ENCODE data around the gene RMI2.
"Not testable (repeated sequence)": the region's sequence is repeated elsewhere in the genome, so short reads cannot be mapped to it uniquely, and the experiment has no call there.

Gene RMI2
- 0.35 to 0.77 (median 0.44) reads per million in 3 donors for total RNA-seq

GRCh38 chr16:11345040-11345862, at the start of gene RMI2:
Gene RMI2 (plus strand): TSS chr16:11345459. CDS start chr16:11345472, 13 bp downstream.
- H3K9me3 ChIP-seq (ENCODE audit: control insufficient read depth, low read length) = no peaks in the 10 kb centered on the region
- H3K4me3 ChIP-seq (ENCODE audit: insufficient read depth, low read depth, low read length, poor library complexity, severe bottlenecking) = peak within 1 kb of the TSS; percentile 68
- peaks cover 3% of the 10 kb centered on the region for H3K4me1 ChIP-seq (ENCODE audit: control insufficient read depth, insufficient read depth, low read length, poor library complexity, severe bottlenecking)
- DNase-seq = peak; percentile 90 to 94 (median 91)
- H3K36me3 ChIP-seq (ENCODE audit: control insufficient read depth, insufficient read depth, low read length) = no peaks in the 10 kb centered on the region
- H3K27me3 ChIP-seq (replicated peaks; ENCODE audit: control insufficient read depth, insufficient read depth, low read length, poor library complexity, severe bottlenecking) = no peaks in the 10 kb centered on the region
- no peak within 1 kb of the TSS for H3K27ac ChIP-seq (ENCODE audit: insufficient read depth, low read length, poor library complexity, severe bottlenecking)

GRCh38 chr16:11295672-11296071, 49.6 kb upstream of the RMI2 start:
- Histone ChIP-seq H3K27me3 (replicated peaks; ENCODE audit: control insufficient read depth, insufficient read depth, low read length, poor library complexity, severe bottlenecking) (no peaks in the 10 kb centered on the region), H3K4me3 (ENCODE audit: insufficient read depth, low read depth, low read length, poor library complexity, severe bottlenecking) (no peak overlapping the region), H3K27ac (ENCODE audit: insufficient read depth, low read length, poor library complexity, severe bottlenecking) (no peak overlapping the region), H3K36me3 (ENCODE audit: control insufficient read depth, insufficient read depth, low read length) (no peaks in the 10 kb centered on the region), H3K9me3 (ENCODE audit: control insufficient read depth, low read length) (no peaks in the 10 kb centered on the region), H3K4me1 (ENCODE audit: control insufficient read depth, insufficient read depth, low read length, poor library complexity, severe bottlenecking) (peaks cover 3% of the 10 kb centered on the region)
- no peak for DNase-seq

- no peaks in the 10 kb centered on the region for H3K36me3 ChIP-seq (ENCODE audit: control insufficient read depth, insufficient read depth, low read length)
- no peak overlapping the region for H3K27ac ChIP-seq (ENCODE audit: insufficient read depth, low read length, poor library complexity, severe bottlenecking)
- no peaks in the 10 kb centered on the region for H3K9me3 ChIP-seq (ENCODE audit: control insufficient read depth, low read length)
- no peaks in the 10 kb centered on the region for H3K27me3 ChIP-seq (replicated peaks; ENCODE audit: control insufficient read depth, insufficient read depth, low read length, poor library complexity, severe bottlenecking)
- DNase-seq = no peak
- H3K4me1 ChIP-seq (ENCODE audit: control insufficient read depth, insufficient read depth, low read length, poor library complexity, severe bottlenecking) = peaks cover 3% of the 10 kb centered on the region
- H3K4me3 ChIP-seq (ENCODE audit: insufficient read depth, low read depth, low read length, poor library complexity, severe bottlenecking) = no peak overlapping the region
Observed at GRCh38 chr16:11296351-11296705, 48.9 kb upstream of the RMI2 start.

GRCh38 chr16:11296706-11297491, 48.4 kb upstream of the RMI2 start:
- Histone ChIP-seq H3K27me3 (replicated peaks; ENCODE audit: control insufficient read depth, insufficient read depth, low read length, poor library complexity, severe bottlenecking) (no peaks in the 10 kb centered on the region), H3K4me3 (ENCODE audit: insufficient read depth, low read depth, low read length, poor library complexity, severe bottlenecking) (peak overlapping the region; percentile 40), H3K36me3 (ENCODE audit: control insufficient read depth, insufficient read depth, low read length) (no peaks in the 10 kb centered on the region), H3K27ac (ENCODE audit: insufficient read depth, low read length, poor library complexity, severe bottlenecking) (no peak overlapping the region), H3K9me3 (ENCODE audit: control insufficient read depth, low read length) (no peaks in the 10 kb centered on the region), H3K4me1 (ENCODE audit: control insufficient read depth, insufficient read depth, low read length, poor library complexity, severe bottlenecking) (peaks cover 3% of the 10 kb centered on the region)
- DNase-seq = no peak

- Histone ChIP-seq H3K9me3 (ENCODE audit: control insufficient read depth, low read length) (no peaks in the 10 kb centered on the region), H3K27me3 (replicated peaks; ENCODE audit: control insufficient read depth, insufficient read depth, low read length, poor library complexity, severe bottlenecking) (no peaks in the 10 kb centered on the region), H3K4me3 (ENCODE audit: insufficient read depth, low read depth, low read length, poor library complexity, severe bottlenecking) (peak overlapping the region; percentile 40), H3K4me1 (ENCODE audit: control insufficient read depth, insufficient read depth, low read length, poor library complexity, severe bottlenecking) (peaks cover 3% of the 10 kb centered on the region), H3K36me3 (ENCODE audit: control insufficient read depth, insufficient read depth, low read length) (no peaks in the 10 kb centered on the region), H3K27ac (ENCODE audit: insufficient read depth, low read length, poor library complexity, severe bottlenecking) (no peak overlapping the region)
- DNase-seq = peak; percentile 25 to 38 (median 37)
Observed at GRCh38 chr16:11297492-11298142, 47.6 kb upstream of the RMI2 start.

- Histone ChIP-seq H3K4me1 (ENCODE audit: control insufficient read depth, insufficient read depth, low read length, poor library complexity, severe bottlenecking) (peaks cover 3% of the 10 kb centered on the region), H3K4me3 (ENCODE audit: insufficient read depth, low read depth, low read length, poor library complexity, severe bottlenecking) (no peak overlapping the region), H3K36me3 (ENCODE audit: control insufficient read depth, insufficient read depth, low read length) (no peaks in the 10 kb centered on the region), H3K27ac (ENCODE audit: insufficient read depth, low read length, poor library complexity, severe bottlenecking) (no peak overlapping the region), H3K9me3 (ENCODE audit: control insufficient read depth, low read length) (no peaks in the 10 kb centered on the region), H3K27me3 (replicated peaks; ENCODE audit: control insufficient read depth, insufficient read depth, low read length, poor library complexity, severe bottlenecking) (no peaks in the 10 kb centered on the region)
- DNase-seq = no peak
Observed at GRCh38 chr16:11298143-11298900, 46.9 kb upstream of the RMI2 start.

DNA sequence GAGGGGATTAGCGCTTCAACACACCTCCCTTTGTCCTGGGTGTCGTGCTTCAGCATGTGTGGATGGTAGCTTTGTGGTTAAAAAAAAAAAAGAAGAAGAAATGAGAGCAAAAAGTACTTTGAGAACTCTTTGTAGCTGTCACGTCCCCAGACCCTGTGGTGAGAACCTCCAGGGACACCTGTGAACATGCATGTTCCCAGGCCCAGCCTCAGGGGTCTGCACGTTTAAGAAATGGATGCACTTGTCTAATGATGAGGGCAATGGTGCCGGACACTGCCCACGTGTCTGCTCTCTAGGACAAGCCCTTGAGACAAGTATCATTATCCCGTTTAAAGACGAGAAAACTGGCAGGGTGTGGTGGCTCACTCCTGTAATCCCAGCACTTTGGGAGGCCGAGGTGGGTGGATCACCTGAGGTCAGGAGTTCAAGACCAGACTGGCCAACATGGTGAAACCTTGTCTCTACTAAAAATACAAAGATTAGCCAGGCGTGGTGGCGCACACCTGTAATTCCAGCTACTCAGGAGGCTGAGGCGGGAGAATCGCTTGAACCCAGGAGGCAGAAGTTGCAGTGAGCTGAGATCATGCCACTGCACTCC, 46.2 kb upstream of the RMI2 start:
- H3K4me1 ChIP-seq (ENCODE audit: control insufficient read depth, insufficient read depth, low read length, poor library complexity, severe bottlenecking); H3K27ac ChIP-seq (ENCODE audit: insufficient read depth, low read length, poor library complexity, severe bottlenecking); H3K9me3 ChIP-seq (ENCODE audit: control insufficient read depth, low read length); H3K4me3 ChIP-seq (ENCODE audit: insufficient read depth, low read depth, low read length, poor library complexity, severe bottlenecking); H3K27me3 ChIP-seq (replicated peaks; ENCODE audit: control insufficient read depth, insufficient read depth, low read length, poor library complexity, severe bottlenecking); H3K36me3 ChIP-seq (ENCODE audit: control insufficient read depth, insufficient read depth, low read length); DNase-seq: not testable (repeated sequence)

GRCh38 chr16:11299865-11300559, 45.2 kb upstream of the RMI2 start:
- H3K36me3 ChIP-seq (ENCODE audit: control insufficient read depth, insufficient read depth, low read length) = no peaks in the 10 kb centered on the region
- no peaks in the 10 kb centered on the region for H3K27me3 ChIP-seq (replicated peaks; ENCODE audit: control insufficient read depth, insufficient read depth, low read length, poor library complexity, severe bottlenecking)
- H3K27ac ChIP-seq (ENCODE audit: insufficient read depth, low read length, poor library complexity, severe bottlenecking) = no peak overlapping the region
- H3K4me3 ChIP-seq (ENCODE audit: insufficient read depth, low read depth, low read length, poor library complexity, severe bottlenecking) = no peak overlapping the region
- H3K9me3 ChIP-seq (ENCODE audit: control insufficient read depth, low read length) = no peaks in the 10 kb centered on the region
- H3K4me1 ChIP-seq (ENCODE audit: control insufficient read depth, insufficient read depth, low read length, poor library complexity, severe bottlenecking) = peaks cover 3% of the 10 kb centered on the region
- no peak for DNase-seq

DNA sequence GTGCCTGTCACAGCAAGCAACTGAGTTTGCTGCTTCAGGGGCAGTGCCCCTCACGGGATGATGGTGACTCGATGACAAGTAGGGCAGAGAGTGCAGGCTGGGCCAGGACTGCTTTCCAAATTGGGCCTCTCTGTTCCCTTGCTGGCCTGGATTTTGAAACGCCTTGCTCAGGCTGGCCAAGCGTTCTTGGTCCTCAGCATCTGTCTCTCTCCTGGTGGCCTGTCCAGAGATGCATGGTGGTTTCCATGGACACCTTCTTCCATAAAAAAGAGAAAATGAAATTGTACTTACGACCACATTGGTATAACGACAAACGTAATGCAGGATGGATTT, 44.7 kb upstream of the RMI2 start:
- Histone ChIP-seq H3K36me3 (ENCODE audit: control insufficient read depth, insufficient read depth, low read length) (no peaks in the 10 kb centered on the region), H3K27ac (ENCODE audit: insufficient read depth, low read length, poor library complexity, severe bottlenecking) (no peak overlapping the region), H3K27me3 (replicated peaks; ENCODE audit: control insufficient read depth, insufficient read depth, low read length, poor library complexity, severe bottlenecking) (no peaks in the 10 kb centered on the region), H3K9me3 (ENCODE audit: control insufficient read depth, low read length) (no peaks in the 10 kb centered on the region), H3K4me3 (ENCODE audit: insufficient read depth, low read depth, low read length, poor library complexity, severe bottlenecking) (no peak overlapping the region), H3K4me1 (ENCODE audit: control insufficient read depth, insufficient read depth, low read length, poor library complexity, severe bottlenecking) (peaks cover 3% of the 10 kb centered on the region)
- no peak for DNase-seq
